Stomach smooth muscle (tissue), 2 donors: ENCODE results near the gene ATP8B1.
A peak's percentile ranks its signal among the peaks of the same experiment; 100 is the strongest.
"Not testable (repeated sequence)": the region's sequence is repeated elsewhere in the genome, so short reads cannot be mapped to it uniquely, and the experiment has no call there.

Experiments
- H3K27ac ChIP-seq: one replicate; pipeline ENCODE4 v1.7.0; 2013; ENCODE audit warnings: mild to moderate bottlenecking, low read length, inconsistent platforms
- H3K27me3 ChIP-seq, 2 donors: one replicate each; pipeline ENCODE4 v1.7.0; 2013; ENCODE audit warnings: low read length in 2 of 2; ENCODE audit not compliant: insufficient read depth in 2 of 2, control insufficient read depth in 1 of 2
- H3K36me3 ChIP-seq, 2 donors: one replicate each; pipeline ENCODE4 v1.7.0; 2013; ENCODE audit warnings: low read length in 2 of 2; ENCODE audit not compliant: control insufficient read depth in 2 of 2, insufficient read depth in 2 of 2
- H3K4me1 ChIP-seq: one replicate; pipeline ENCODE4 v1.7.0; 2013; ENCODE audit warnings: low read length; ENCODE audit not compliant: control insufficient read depth, insufficient read depth
- H3K4me3 ChIP-seq, 2 donors: one replicate each; pipeline ENCODE4 v1.7.0; 2013; ENCODE audit warnings: low read length in 2 of 2
- H3K9ac ChIP-seq, 2 donors: one replicate each; pipeline ENCODE4 v1.7.0; 2013; ENCODE audit warnings: low read length in 2 of 2, mild to moderate bottlenecking in 1 of 2
- H3K9me3 ChIP-seq, 2 donors: one replicate each; pipeline ENCODE4 v1.7.0; 2013; ENCODE audit warnings: low read length in 2 of 2; ENCODE audit not compliant: control insufficient read depth in 2 of 2
- donor health status: healthy.
- donor health status: Pancreatic carcinoma.

ATP8B1 gene

GRCh38 chr18:57719211-57719935 is 83.7 kb downstream of the ATP8B1 start:
- not testable (repeated sequence) for H3K4me3 ChIP-seq, H3K36me3 ChIP-seq, H3K9ac ChIP-seq, H3K27me3 ChIP-seq, H3K27ac ChIP-seq, H3K4me1 ChIP-seq, H3K9me3 ChIP-seq

GRCh38 chr18:57716549-57716948 is 86.6 kb downstream of the ATP8B1 start:
- no peaks in the 10 kb centered on the region for H3K36me3 ChIP-seq
- no peak overlapping the region for H3K4me3 ChIP-seq
- H3K9ac ChIP-seq: no peak overlapping the region
- H3K27ac ChIP-seq: no peak overlapping the region
- peaks cover 10% of the 10 kb centered on the region for H3K4me1 ChIP-seq
- no peaks in the 10 kb centered on the region for H3K27me3 ChIP-seq
- no peaks in the 10 kb centered on the region for H3K9me3 ChIP-seq

- H3K27me3 ChIP-seq: no peaks in the 10 kb centered on the region
- H3K27ac ChIP-seq: no peak overlapping the region
- H3K4me1 ChIP-seq: peaks cover 10% of the 10 kb centered on the region
- no peak overlapping the region for H3K9ac ChIP-seq
- H3K36me3 ChIP-seq: no peaks in the 10 kb centered on the region
- H3K4me3 ChIP-seq: no peak overlapping the region
- no peaks in the 10 kb centered on the region for H3K9me3 ChIP-seq
Measured at GRCh38 chr18:57715671-57716070, 87.4 kb downstream of the ATP8B1 start.

GRCh38 chr18:57715073-57715472 is 88.0 kb downstream of the ATP8B1 start:
- Histone ChIP-seq H3K9ac (no peak overlapping the region), H3K36me3 (no peaks in the 10 kb centered on the region), H3K9me3 (no peaks in the 10 kb centered on the region), H3K4me3 (no peak overlapping the region), H3K4me1 (peaks cover 10% of the 10 kb centered on the region), H3K27me3 (no peaks in the 10 kb centered on the region), H3K27ac (no peak overlapping the region)

GRCh38 chr18:57710226-57710625 is 92.9 kb downstream of the ATP8B1 start:
- peaks cover 13% of the 10 kb centered on the region for H3K4me1 ChIP-seq
- H3K9ac ChIP-seq: no peak overlapping the region
- H3K9me3 ChIP-seq: no peaks in the 10 kb centered on the region
- H3K27me3 ChIP-seq: no peaks in the 10 kb centered on the region
- H3K4me3 ChIP-seq: no peak overlapping the region
- no peaks in the 10 kb centered on the region for H3K36me3 ChIP-seq
- no peak overlapping the region for H3K27ac ChIP-seq

GRCh38 chr18:57709335-57709734 is 93.8 kb downstream of the ATP8B1 start:
- Histone ChIP-seq H3K27ac (no peak overlapping the region), H3K36me3 (no peaks in the 10 kb centered on the region), H3K4me3 (no peak overlapping the region), H3K4me1 (peaks cover 19% of the 10 kb centered on the region), H3K27me3 (no peaks in the 10 kb centered on the region), H3K9me3 (no peaks in the 10 kb centered on the region), H3K9ac (no peak overlapping the region)

- Histone ChIP-seq H3K4me1 (peaks cover 19% of the 10 kb centered on the region), H3K36me3 (no peaks in the 10 kb centered on the region), H3K9me3 (no peaks in the 10 kb centered on the region), H3K27me3 (no peaks in the 10 kb centered on the region), H3K27ac (no peak overlapping the region), H3K4me3 (no peak overlapping the region), H3K9ac (no peak overlapping the region)
Measured at GRCh38 chr18:57708288-57708687, 94.8 kb downstream of the ATP8B1 start.

GRCh38 chr18:57705832-57706595 is 97.1 kb downstream of the ATP8B1 start:
- Histone ChIP-seq H3K36me3 (peaks cover 0 to 4% of the 10 kb centered on the region in 2 donors), H3K4me1 (peaks cover 8% of the 10 kb centered on the region), H3K9me3 (no peaks in the 10 kb centered on the region), H3K27ac (no peak overlapping the region), H3K27me3 (no peaks in the 10 kb centered on the region), H3K4me3 (no peak overlapping the region), H3K9ac (no peak overlapping the region)

GRCh38 chr18:57705011-57705410 is 98.1 kb downstream of the ATP8B1 start:
- peaks cover 0 to 6% of the 10 kb centered on the region in 2 donors for H3K36me3 ChIP-seq
- no peaks in the 10 kb centered on the region for H3K9me3 ChIP-seq
- H3K4me3 ChIP-seq: peak overlapping the region in 1 of 2 donors; percentile 7
- H3K9ac ChIP-seq: no peak overlapping the region
- no peaks in the 10 kb centered on the region for H3K27me3 ChIP-seq
- H3K27ac ChIP-seq: no peak overlapping the region
- H3K4me1 ChIP-seq: peaks cover 8% of the 10 kb centered on the region

GRCh38 chr18:57698571-57699276 is 104.4 kb downstream of the ATP8B1 start:
- Histone ChIP-seq H3K4me1 (peaks cover 11% of the 10 kb centered on the region), H3K27me3 (no peaks in the 10 kb centered on the region), H3K9me3 (no peaks in the 10 kb centered on the region), H3K36me3 (peaks cover 6 to 7% of the 10 kb centered on the region in 2 donors), H3K9ac (peak overlapping the region in 1 of 2 donors; percentile 13), H3K27ac (no peak overlapping the region), H3K4me3 (peak overlapping the region; percentile 10 to 17)
